Stomach (tissue), 9 donors: ENCODE results near the gene CALHM3. TPM values are rescaled to one million over a fixed set of nuclear protein-coding genes. Genes with fewer than 3 reads are reported as not detected.
"Not testable (repeated sequence)": the region's sequence is repeated elsewhere in the genome, so short reads cannot be mapped to it uniquely, and the experiment has no call there.

Experiments
- DNase-seq, 2 donors: peaks; one replicate each; pipeline versions ENCODE4 v3.0.0 to v3.0.0-alpha.2; 2013 to 2019
- H3K27ac ChIP-seq, 5 donors: fragments of 200-600 bp in 4 of 5; sonication (generic) in 4 of 5; one replicate each; pipeline ENCODE4 v1.5.1; 2013 to 2019; ENCODE audit warnings: mild to moderate bottlenecking in 1 of 5, moderate library complexity in 1 of 5
- H3K27me3 ChIP-seq, 3 donors: fragments of 200-600 bp; sonication (generic); one replicate each; pipeline ENCODE4 v1.5.1; 2017 to 2019; ENCODE audit warnings: mixed run types in 1 of 3
- H3K36me3 ChIP-seq, 4 donors: fragments of 200-600 bp; sonication (generic); 1 replicate in 3 of 4; 2 replicates in 1 of 4; pipeline ENCODE4 v1.5.1; 2016 to 2019
- H3K4me1 ChIP-seq, 4 donors: fragments of 200-600 bp; sonication (generic); one replicate each; pipeline ENCODE4 v1.5.1; 2016 to 2019
- H3K4me3 ChIP-seq, 4 donors: fragments of 200-600 bp; sonication (generic) in 3 of 4; one replicate each; pipeline ENCODE4 v1.5.1; 2016 to 2019; ENCODE audit warnings: mild to moderate bottlenecking in 1 of 4
- H3K9me3 ChIP-seq, 4 donors: fragments of 200-600 bp; sonication (generic); one replicate each; pipeline ENCODE4 v1.5.1; 2016 to 2019
- EP300 ChIP-seq: sonication (generic); formaldehyde crosslinking; IDR thresholded peaks from one replicate; pipeline ENCODE4 v1.6.1; 2017; ENCODE audit warnings: antibody characterized with exemption
- POLR2A ChIP-seq, 4 donors: fragments of 450-650 bp; IDR thresholded peaks; one replicate each; pipeline ENCODE4 v1.6.1; 2016; ENCODE audit warnings: antibody characterized with exemption in 4 of 4, control low read depth in 2 of 4, mild to moderate bottlenecking in 1 of 4, moderate library complexity in 1 of 4
- POLR2AphosphoS5 ChIP-seq, 3 donors: sonication (generic); formaldehyde crosslinking; IDR thresholded peaks; one replicate each; pipeline ENCODE4 v1.6.1; 2016; ENCODE audit warnings: antibody characterized with exemption in 3 of 3
- WGBS, 5 donors: extraction: QIAGEN DNeasy Blood & Tissue Kit in 3 of 5; methylation state at CpG; one replicate each; pipeline versions ENCODE4 v1.1.5 to v1.1.7; 2013 to 2018; 5-methylcytosine and 5-hydroxymethylcytosine counted together
- intact Hi-C: fragments of 100-400 bp; cut with DNase I; formaldehyde crosslinking; loops from one replicate; pipeline ENCODE4 v1.15.1; 2023; ENCODE audit warnings: low total_unique reads
- polyA plus RNA-seq, 3 donors: library from polyadenylated mRNA; stranded (reverse); fragments of 200-250 nt; gene quantifications; one replicate each; pipeline ENCODE4 v1.2.3, GENCODE V29; 2013
- total RNA-seq, 5 donors: library from RNA; depleted of rRNA; stranded (reverse); fragments of >200 nt; gene quantifications; one replicate each; pipeline versions ENCODE4 v1.1.0 to v1.2.3, GENCODE V29; 2014 to 2016
- TF ChIP-seq, protein P1 (sequence below), 7 experiments: fragments of 450-650 bp in 4 of 7; fragments of 200-600 bp in 3 of 7; sonication (generic) in 3 of 7; IDR thresholded peaks; one replicate each; pipeline ENCODE4 v1.5.1; 2016 to 2019; ENCODE audit warnings: antibody characterized with exemption in 7 of 7, control low read depth in 2 of 7, mild to moderate bottlenecking in 1 of 7
- donor health status: healthy with polysubstance abuse.
- donor health status: Bipolar disorder and iron deficiency.
- donor health status: healthy.

Gene CALHM3
- total and polyA plus RNA-seq, 8 donors: not detected

DNA sequence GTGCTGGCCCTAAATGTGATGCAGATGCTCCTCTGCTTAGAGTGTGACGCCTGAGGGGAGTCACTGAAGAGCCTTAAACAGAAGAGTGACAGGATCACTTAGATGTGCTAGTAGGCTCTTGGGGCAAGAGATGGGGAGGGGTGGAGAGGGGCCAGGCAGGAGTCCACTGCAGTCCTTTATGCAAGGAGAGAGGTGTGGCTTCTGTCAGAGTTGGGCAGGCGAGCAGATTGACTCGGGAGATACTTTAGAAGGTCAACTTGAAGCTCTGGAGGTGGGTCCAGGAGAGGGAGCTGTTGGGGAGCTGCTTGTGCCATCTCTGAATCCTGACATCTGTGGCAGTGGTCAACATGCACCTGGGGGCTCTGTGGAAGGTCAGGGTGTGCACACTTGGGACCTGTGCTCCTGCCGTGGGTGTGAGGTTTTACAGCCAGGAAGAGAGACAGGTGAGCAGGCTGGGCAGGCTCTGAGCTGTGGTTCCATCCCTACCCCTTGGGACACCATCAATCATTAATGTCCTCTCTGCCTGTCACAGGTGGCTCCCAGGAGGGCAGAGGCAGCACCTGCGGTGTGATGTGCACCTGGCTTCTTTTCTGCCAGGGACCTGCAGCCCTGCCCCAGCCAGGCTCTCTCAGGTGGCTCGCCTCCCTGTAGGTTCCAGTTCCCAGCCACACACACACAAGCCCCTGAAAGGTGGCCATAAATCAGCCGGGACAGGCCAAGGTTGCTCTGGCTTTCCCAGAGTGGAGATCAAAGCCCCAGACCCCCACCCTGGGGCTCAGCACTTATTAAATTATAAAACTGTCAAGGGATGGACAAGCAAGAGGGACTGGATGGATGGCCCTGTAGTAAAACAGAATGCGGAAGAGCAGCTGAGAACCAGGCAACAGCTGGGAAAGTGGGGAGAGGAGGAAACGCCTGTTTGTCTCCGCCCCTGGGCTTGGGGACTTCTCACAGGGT lies 28.5 kb upstream of the CALHM3 start:
- 57 to 72% (median 66%) methylated on average over 9 to 10 of the region's 10 CpGs for WGBS, 5 donors
- Histone ChIP-seq H3K9me3 (no peaks in the 10 kb centered on the region), H3K27ac (no peak overlapping the region), H3K27me3 (peaks cover 0 to 9% (median 0%) of the 10 kb centered on the region in 3 donors), H3K36me3 (no peaks in the 10 kb centered on the region), H3K4me1 (peaks cover 5 to 12% (median 7%) of the 10 kb centered on the region in 4 donors), H3K4me3 (no peak overlapping the region)
- intact Hi-C loops: no loop called here
- no peak for TF ChIP-seq POLR2AphosphoS5 (IDR thresholded peaks at IDR 0.05)
- TF ChIP-seq EP300: no peak
- no peak for TF ChIP-seq POLR2A (IDR thresholded peaks at IDR 0.05)
- TF ChIP-seq, protein P1, sequence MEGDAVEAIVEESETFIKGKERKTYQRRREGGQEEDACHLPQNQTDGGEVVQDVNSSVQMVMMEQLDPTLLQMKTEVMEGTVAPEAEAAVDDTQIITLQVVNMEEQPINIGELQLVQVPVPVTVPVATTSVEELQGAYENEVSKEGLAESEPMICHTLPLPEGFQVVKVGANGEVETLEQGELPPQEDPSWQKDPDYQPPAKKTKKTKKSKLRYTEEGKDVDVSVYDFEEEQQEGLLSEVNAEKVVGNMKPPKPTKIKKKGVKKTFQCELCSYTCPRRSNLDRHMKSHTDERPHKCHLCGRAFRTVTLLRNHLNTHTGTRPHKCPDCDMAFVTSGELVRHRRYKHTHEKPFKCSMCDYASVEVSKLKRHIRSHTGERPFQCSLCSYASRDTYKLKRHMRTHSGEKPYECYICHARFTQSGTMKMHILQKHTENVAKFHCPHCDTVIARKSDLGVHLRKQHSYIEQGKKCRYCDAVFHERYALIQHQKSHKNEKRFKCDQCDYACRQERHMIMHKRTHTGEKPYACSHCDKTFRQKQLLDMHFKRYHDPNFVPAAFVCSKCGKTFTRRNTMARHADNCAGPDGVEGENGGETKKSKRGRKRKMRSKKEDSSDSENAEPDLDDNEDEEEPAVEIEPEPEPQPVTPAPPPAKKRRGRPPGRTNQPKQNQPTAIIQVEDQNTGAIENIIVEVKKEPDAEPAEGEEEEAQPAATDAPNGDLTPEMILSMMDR (IDR thresholded peaks at IDR 0.05): no peak
- DNase-seq: peak in 1 of 2 donors; percentile 67

DNA sequence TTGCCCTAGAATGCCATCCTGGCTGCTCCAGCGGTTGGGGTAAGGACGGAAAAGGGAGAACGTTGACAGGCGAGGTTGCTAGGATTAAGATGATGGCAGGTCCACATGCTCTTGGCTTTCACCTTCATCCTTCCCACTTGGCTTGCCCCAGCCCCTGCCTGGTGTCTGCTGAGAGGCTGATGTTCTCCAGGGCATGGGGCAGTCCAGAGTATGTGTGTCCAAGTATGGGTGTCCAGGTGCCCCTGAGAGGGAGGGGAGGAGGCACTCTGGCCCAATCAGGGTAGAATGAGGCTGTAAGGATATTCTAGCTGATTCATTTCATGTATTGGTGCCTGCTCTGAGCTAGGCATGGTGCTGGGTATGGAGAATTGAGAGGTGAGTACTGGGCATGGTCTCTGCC lies 27.0 kb upstream of the CALHM3 start:
- H3K9me3 ChIP-seq: no peaks in the 10 kb centered on the region
- no peak for DNase-seq
- intact Hi-C loops: no loop called here
- H3K4me1 ChIP-seq: peaks cover 0 to 9% (median 5%) of the 10 kb centered on the region in 4 donors
- H3K27ac ChIP-seq: no peak overlapping the region
- WGBS, 5 donors: 90 to 100% (median 93%) methylated on average over 4 of the region's 4 CpGs
- no peaks in the 10 kb centered on the region for H3K36me3 ChIP-seq
- peaks cover 0 to 10% (median 0%) of the 10 kb centered on the region in 3 donors for H3K27me3 ChIP-seq
- TF ChIP-seq EP300 (no peak), POLR2AphosphoS5 (IDR thresholded peaks at IDR 0.05) (no peak), POLR2A (IDR thresholded peaks at IDR 0.05) (no peak)
- TF ChIP-seq, protein P1 (IDR thresholded peaks at IDR 0.05): no peak
- H3K4me3 ChIP-seq: no peak overlapping the region

DNA sequence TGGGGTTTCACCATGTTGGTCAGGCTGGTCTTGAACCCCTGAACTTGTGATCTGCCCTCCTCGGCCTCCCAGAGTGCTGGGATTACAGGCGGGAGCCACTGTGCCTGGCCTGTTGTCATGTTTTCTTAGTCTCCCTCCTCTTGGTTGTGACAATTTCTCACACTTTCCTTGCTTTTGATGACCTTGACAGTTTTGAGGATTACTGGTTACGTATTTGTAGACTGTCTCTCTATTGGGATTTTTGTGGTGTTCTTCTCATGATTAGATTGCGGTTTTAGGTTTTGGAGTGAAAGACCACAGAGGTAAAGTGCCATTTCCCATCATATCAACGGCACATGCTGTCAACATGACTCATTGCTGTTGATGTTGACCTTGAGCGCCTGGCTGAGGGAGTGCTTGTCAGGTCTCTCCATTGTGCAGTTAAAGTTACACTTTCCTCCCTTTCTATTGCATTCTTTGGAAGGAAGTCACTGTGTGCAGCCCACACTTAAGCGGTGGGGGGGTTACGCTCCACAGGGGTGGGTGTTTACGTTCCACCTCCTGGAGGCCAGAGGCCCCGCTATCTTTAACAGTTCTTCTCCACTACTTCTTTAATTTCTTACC lies 25.2 kb upstream of the CALHM3 start:
- H3K36me3 ChIP-seq: no peaks in the 10 kb centered on the region
- H3K27me3 ChIP-seq: peaks cover 0 to 26% (median 5%) of the 10 kb centered on the region in 3 donors
- peaks cover 0 to 9% (median 5%) of the 10 kb centered on the region in 4 donors for H3K4me1 ChIP-seq
- peak; percentile 34 to 74 for DNase-seq
- WGBS, 5 donors: 32 to 50% (median 40%) methylated on average over 10 of the region's 10 CpGs
- H3K9me3 ChIP-seq: no peaks in the 10 kb centered on the region
- intact Hi-C loops: no loop called here
- TF ChIP-seq POLR2AphosphoS5 (IDR thresholded peaks at IDR 0.05) (no peak), POLR2A (IDR thresholded peaks at IDR 0.05) (no peak)
- H3K27ac ChIP-seq: no peak overlapping the region
- H3K4me3 ChIP-seq: no peak overlapping the region

DNA sequence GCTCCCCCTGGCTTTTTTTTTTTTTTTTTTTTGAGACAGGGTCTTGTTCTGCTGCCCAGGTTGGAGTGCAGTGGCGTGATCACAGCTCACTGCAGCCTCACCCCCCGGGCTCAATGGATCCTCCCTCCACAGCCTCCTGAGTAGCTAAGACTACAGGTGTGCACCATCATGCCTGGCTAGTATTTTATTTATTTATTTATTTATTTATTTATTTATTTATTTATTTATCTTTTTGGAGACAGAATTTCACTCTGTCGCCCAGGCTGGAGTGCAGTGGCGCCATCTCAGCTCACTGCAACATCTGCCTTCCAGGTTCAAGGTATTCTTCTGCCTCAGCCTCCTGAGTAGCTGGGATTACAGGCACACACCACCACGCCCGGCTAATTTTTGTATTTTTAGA lies 24.7 kb upstream of the CALHM3 start:
- DNase-seq, intact Hi-C loops, H3K36me3 ChIP-seq, H3K9me3 ChIP-seq, H3K4me3 ChIP-seq, H3K27ac ChIP-seq, H3K4me1 ChIP-seq: not testable (repeated sequence)
- 86 to 97% (median 91%) methylated on average over 6 of the region's 6 CpGs for WGBS, 5 donors
- H3K27me3 ChIP-seq: peaks cover 0 to 26% (median 5%) of the 10 kb centered on the region in 3 donors

DNA sequence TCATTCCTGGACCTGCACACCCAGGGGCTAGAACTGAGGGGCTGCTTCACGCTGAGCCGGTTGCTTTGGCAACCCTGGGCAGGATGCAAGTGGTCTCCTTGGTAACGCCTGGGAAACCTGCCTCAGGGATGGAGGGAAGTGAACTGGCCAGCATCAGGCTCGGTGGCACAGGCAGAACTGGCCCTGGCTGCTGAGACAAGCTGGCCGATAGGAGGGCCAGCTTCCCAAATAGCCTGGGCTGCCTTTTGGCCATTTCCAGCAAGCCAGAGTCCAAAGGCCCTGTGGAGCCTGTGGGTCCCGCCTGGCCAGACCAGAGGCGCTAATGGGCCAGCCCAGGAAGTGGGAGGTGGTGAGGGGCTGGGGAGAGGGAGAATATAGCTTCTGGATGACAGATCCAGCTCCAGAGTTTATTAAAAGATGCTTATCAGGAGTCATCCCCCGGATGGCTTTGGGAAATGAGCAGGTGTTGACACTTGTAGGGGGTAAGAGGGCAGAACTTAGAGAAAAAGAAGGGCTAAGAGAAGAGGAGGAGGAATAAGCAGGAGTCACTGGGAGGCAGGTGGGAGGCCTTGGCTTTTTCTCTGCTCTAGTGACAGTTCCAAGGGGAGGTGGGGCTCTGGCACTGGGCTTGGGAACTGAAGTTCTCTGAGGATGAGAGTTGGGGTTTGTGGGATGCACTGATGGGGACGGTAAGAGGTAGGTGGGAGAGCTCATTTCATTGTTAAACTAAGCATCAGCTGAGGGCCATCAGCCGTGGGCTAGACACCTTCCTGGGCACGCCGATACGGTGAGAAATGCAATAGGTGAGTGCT lies 24.0 kb upstream of the CALHM3 start:
- Histone ChIP-seq H3K27ac (no peak overlapping the region), H3K9me3 (no peaks in the 10 kb centered on the region), H3K4me3 (no peak overlapping the region), H3K36me3 (no peaks in the 10 kb centered on the region), H3K27me3 (peaks cover 0 to 26% (median 5%) of the 10 kb centered on the region in 3 donors), H3K4me1 (peaks cover 0 to 9% (median 5%) of the 10 kb centered on the region in 4 donors)
- no peak for DNase-seq
- WGBS, 5 donors: 75 to 84% (median 81%) methylated on average over 12 to 13 of the region's 13 CpGs
- intact Hi-C loops: no loop called here
- TF ChIP-seq POLR2A (IDR thresholded peaks at IDR 0.05) (no peak), EP300 (no peak), POLR2AphosphoS5 (IDR thresholded peaks at IDR 0.05) (no peak)
- TF ChIP-seq, protein P1 (IDR thresholded peaks at IDR 0.05): no peak
